GM19468 (cell line): ENCODE data around the gene PPP1R14C.

ENCODE experiments used
- ATAC-seq: cut with Tn5 transposase; IDR thresholded peaks from one replicate; pipeline ENCODE4 v1.9.1; 2021; ENCODE audit warnings: mild to moderate bottlenecking, moderate library complexity, moderate number of reproducible peaks; ENCODE audit not compliant: unreplicated experiment; ENCODE audit errors: extremely low read depth

Gene PPP1R14C

DNA sequence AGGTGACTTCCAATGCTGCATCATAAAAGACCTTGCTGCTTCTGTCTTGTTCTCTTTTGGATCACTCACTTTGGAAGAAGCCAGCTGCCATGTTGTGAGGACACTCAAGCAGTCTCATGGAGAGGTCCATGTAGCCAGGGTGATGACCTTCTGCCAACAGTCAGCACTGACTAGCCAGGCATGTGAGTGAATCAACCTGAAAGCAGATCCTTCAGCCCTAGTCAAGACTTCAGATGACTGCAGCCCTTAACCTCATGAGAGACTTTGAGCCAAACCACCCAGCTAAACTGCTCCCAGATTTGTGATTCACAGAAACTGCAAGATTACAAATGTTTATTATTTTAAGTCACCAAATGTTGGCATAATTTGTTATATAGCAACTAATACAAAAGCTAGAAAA, 140.0 kb downstream of the PPP1R14C start:
- no peak for ATAC-seq

DNA sequence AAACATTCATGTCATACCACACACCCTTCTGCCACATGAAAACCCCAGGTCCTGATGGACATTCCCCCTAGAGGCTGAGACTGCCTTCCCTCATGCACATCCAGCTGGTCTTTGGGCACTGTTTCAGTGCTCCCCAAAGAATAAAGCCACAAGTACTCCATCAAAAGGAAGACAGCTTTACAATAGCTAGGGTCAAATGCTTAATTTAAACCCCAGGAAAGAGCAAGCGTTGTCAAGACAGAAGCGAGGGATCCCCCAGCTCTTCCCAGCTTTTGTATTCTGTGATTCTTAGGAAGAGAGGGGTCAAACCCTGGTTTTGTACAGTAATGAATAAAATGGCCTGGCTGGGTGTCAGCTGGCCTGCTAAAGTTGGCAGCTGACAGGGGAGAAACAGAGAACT, 143.6 kb downstream of the PPP1R14C start:
- ATAC-seq = no peak

DNA sequence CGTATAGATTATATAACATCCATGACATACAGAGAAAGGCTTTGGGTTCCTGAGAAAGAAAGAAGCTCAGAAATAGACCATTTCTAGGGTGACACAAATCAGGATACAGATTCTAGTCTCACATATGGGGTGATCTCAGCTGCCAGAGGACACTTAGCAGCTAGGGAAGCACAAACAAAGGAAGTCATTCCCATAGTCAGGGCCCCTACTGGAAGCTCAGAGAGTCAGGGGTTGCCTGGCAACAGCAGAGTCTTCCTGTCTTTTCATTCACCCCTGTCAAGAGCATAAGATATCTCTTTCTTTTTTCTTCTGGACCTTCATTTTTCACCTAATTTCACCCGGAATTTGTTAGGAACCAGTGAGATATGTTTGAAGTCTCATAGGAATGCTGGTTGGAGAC, 144.1 kb downstream of the PPP1R14C start:
- ATAC-seq = no peak

DNA sequence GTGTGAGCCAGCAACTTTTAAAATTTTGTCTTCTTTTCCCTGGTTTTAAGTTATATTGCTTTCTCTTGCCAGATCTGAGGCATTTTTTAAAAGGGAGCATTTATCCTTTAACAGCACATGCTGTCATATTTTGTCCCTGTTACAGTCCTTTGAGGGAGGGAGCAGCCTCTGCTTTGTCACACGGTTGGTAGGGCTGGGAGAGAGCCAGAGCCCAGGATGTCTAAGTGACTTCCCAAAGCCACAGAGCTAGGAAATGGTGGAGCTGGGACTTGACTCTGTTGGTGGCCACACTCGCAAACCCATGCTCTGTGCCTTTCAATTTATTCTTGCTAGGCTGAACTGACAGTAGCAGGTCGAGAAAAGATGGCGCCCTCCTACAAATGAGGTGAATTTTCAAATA, 145.6 kb downstream of the PPP1R14C start:
- no peak for ATAC-seq

DNA sequence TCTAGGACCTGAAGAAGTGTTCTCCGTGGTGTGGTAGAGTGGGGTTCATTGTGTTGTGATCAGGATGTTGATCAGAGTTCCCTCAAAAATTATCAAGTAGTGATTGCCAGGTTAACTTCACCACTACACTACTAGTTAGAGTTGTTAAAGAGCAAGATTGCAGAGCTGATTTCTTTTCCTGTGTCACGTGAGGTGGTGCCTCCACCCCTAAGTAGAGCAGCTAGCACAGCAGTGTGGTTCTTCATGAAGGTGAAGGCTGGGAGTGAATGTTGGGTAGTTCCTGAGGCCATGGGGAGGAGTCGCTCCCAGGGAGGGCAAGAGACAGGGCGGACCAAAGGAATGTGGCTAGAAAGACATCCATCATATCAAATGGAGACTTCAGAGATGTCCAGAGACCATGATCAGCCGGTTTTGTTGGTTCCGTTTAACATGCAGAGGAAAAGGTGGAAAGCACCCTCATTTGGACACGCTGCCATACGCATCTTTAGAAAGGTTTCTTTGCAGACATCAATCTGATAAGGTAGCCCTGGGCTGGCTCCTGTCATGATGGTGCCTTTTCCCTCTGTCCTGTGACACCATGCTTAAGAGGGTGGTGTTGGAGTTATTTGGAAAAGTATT, 146.7 kb downstream of the PPP1R14C start:
- ATAC-seq = no peak

DNA sequence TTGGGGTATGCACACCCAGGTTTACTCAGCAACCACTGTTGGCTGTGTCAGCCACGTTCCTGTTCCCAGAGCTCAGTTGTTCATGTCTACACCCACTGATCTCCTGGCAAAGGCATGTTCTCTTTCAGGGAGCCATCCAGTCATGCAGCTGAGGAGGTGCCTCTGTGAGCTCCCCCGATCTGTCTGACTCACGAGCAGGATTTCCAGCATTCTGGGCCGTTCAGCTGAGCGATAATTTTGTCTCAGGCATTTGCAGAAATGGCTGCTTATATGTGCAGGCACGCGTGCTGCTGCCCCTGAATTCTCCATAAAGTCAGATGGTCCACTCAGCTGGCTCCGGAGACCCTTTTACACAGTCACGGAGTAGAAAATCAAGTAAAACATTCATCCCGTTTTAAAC, 147.6 kb downstream of the PPP1R14C start:
- no peak for ATAC-seq

DNA sequence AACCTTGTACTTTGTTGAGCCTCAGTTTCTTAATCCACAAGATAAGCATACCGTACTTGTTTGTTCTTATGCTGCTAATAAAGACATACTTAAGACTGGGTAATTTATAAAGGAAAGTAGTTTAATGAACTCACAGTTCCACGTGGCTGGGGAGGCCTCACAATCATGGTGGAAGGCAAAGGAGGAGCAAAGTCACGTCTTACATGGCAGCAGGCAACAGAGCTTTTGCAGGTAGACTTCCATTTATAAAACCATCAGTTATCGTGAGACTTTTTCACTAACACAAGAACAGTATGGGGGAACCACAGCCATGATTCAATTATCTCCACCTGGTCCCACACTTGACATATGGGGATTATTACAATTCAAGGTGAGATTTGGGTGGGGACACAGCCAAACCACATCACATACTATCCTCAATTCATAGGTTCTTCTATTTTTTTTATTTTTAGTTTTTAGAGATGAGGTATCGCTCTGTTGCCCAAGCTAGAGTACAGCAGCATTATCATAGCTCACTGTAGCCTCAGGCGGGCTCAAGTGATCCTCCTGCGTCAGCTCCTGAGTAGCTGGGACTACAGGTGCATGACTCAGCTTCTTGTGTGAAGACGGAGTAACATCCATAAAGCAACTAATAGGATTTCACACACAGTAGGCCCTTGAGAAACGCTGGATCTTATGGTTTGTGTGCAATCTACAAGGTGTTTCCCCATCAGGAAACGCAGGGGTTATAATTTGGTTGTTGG, 149.3 kb downstream of the PPP1R14C start:
- no peak for ATAC-seq

DNA sequence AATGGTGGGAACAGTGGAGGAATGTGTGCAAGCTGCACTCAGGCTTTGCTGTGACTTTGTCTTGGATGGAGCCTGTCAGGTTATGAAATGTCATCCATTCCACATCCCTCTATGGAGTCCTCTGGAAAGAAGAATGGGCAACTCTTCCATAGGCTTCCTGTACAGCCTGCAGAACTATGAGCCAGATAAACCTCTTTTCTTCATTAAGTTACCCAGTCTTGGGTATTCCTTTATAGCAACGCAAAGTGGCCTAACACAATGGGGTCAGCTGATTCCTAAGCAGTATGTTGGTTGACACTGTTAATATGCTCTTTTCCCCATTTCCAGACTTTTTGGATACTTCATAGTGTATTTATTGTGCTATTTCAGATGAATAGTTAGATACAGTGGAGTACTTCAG, 150.2 kb downstream of the PPP1R14C start:
- no peak for ATAC-seq

DNA sequence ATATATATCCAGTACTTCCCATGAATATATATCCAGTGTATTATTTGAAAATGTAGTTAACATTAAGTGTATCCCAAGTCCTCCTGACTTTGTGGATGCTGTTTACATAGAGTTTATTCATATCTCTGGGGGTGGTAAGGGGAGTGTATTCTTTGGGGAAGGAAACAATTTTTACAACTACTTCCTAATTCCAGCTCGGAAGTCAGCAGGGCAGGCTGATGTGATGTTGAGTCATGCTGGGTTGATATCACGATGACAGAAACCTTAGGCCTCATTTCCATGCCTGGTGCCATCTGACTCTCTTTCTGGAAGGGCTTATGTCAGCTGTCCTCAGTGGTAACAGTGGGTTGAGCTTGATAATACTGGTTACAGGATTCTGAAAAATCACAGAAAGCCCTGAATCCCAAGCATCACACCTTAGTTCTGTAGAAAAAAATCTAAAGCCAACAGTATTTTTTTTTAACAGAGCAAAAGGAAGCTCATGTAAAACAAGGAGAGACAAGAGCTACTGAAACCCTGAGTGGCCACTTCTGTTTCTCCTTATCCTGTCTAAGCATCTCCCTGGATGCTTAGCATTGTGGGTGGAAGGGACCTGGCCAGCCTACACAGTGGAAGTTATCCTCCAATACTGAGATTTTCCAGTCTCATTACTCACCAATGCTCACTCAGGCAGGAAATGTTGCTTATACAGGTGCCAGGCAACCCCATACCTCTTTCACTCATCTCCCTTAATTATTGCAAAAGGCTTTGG, 150.8 kb downstream of the PPP1R14C start:
- ATAC-seq = no peak

DNA sequence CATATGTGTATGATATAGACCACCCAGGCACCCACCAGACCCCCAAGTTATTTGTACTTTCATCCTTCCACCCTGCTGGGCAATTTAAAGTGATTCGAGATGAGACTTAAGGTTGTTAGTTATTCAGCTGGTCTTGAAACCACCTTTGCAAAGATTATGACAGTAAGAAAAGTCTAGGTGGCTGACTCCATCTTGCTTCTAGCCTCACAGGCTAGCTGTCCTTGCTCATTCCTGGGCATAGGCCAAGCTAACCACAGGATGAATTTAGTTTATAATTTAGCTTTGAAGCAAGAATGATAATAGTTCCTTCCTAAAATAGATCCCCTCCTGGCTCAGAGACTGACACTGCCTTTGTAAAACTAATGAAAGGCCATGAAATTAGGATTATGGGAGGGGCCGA, 154.0 kb downstream of the PPP1R14C start:
- no peak for ATAC-seq

DNA sequence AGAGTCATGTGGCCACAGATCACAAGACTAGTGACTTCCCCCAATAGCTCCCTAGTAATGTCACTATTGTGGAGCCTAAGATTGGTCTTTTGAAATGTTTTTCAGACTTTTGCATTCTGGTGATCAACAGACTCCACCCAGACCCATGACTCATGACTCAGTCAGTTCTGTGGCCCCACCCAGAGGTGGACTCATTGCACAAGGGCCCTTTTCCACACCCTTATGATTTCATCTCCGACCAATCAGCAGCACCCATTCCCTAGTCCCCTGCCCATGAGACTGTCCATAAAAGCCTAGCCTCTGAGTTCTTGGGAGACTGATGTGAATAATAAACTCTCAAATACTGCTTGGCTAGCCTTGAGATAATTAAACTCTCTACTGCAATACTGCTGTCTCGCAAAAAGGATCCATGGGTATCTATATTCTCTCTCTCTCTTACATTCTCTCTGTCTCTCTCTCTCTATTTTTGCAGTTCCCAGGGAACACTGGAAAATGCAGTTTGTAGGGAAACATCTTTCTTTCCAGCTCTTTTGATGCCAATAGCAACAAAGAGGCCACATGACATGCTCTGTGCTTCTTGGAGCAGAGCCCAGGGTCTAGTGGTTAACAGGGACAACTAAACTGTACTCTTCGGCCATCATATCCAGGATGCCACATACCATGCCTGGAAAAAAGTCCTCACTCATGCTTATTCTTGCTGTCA, 154.6 kb downstream of the PPP1R14C start:
- no peak for ATAC-seq

DNA sequence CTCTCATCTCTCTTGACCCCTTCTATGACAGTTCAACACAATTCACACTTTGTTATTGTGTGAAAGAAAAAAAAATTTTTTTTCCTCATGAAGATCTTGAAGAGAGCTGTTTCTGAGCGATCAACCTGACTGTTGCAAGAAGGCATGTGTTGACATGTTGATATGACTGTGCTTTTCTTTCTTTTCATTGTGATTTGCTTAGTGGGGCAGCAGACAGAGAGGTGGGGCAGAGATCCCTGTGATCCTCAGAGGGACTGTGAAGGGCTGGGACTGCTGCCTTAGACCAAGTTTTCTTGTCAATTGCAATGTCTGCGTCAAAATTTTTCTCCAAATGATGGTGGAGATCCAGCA, 155.2 kb downstream of the PPP1R14C start:
- no peak for ATAC-seq

DNA sequence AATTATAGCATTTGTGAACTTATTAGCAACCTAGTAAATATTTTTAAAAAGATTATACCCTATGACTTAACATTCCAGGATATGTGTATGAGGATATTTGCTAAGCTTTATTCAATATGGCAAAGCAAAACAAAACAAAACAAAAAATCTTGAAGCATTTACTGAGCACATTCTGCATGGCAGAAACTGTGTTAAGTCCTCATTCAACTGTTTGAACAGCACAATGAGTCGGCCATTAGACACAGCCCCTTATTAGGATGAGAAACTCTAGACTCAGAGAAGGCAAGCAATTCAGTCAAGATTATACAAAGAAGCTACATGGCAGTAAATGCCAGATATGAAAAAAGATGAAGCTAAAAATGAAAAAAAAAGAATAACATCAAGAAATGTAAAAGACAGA, 155.8 kb downstream of the PPP1R14C start:
- ATAC-seq = no peak
